Measurements from ENCODE around the gene OR10G7. TPM values are rescaled to one million over a fixed set of nuclear protein-coding genes. Genes with fewer than 3 reads are reported as not detected.

Gene OR10G7
- polyA plus RNA-seq, 1 donor (not counting 4 experiments of a cell fraction or from before 2014, with no cell fraction given): not detected

- no peak overlapping the region for H3K27ac ChIP-seq (ENCODE audit: control insufficient read depth, insufficient read depth, low read length)
- dilution Hi-C loops (cut with MboI; ENCODE audit: extremely low pct_ligation_motif_present, low sequenced_read_pairs): no loop called here
- H3K4me3 ChIP-seq (ENCODE audit: control insufficient read depth in 2 of 3, extremely low read depth in 1 of 3, insufficient read depth in 2 of 3, low read depth in 1 of 3, low read length in 3 of 3): no peak overlapping the region
- FAIRE-seq: no peak
- H3K9me3 ChIP-seq (ENCODE audit: control insufficient read depth, low read depth, low read length): no peaks in the 10 kb centered on the region
- no peak for DNase-seq (ENCODE audit: low read depth, low spot score)
- H3K4me1 ChIP-seq (ENCODE audit: control insufficient read depth, extremely low read depth, insufficient read depth, low read length): peaks cover 18% of the 10 kb centered on the region
- no peaks in the 10 kb centered on the region for H3K27me3 ChIP-seq (ENCODE audit: control insufficient read depth, extremely low read depth, insufficient read depth, low read length)
- no peaks in the 10 kb centered on the region for H4K20me1 ChIP-seq (ENCODE audit: control insufficient read depth, extremely low read depth, insufficient read depth, low read length)
- no peak overlapping the region for H3K4me2 ChIP-seq (ENCODE audit: control insufficient read depth, extremely low read depth, insufficient read depth, low read depth, low read length)
- H3K79me2 ChIP-seq (ENCODE audit: control insufficient read depth, insufficient read depth, low read length): no peaks in the 10 kb centered on the region
- TF ChIP-seq CTCF (optimal IDR thresholded peaks at IDR 0.05 in 1 of 3, IDR thresholded peaks at IDR 0.05 in 1 of 3, conservative IDR thresholded peaks at IDR 0.05 in 1 of 3; ENCODE audit: extremely low read depth in 1 of 3, insufficient read depth in 2 of 3, low read length in 3 of 3): no peak
- no peak for TF ChIP-seq EZH2 (IDR thresholded peaks at IDR 0.05; ENCODE audit: low read length)
- H3K9ac ChIP-seq (ENCODE audit: control insufficient read depth, extremely low read depth, insufficient read depth, low read length): no peak overlapping the region
- no peak overlapping the region for H2AFZ ChIP-seq (ENCODE audit: control insufficient read depth, low read length)
- H3K9me1 ChIP-seq (ENCODE audit: control insufficient read depth, extremely low read depth, insufficient read depth, low read length): no peaks in the 10 kb centered on the region
- no peaks in the 10 kb centered on the region for H3K36me3 ChIP-seq (ENCODE audit: control insufficient read depth in 2 of 2, extremely low read depth in 1 of 2, insufficient read depth in 2 of 2, low read length in 2 of 2)
Measured at GRCh38 chr11:124072147-124072546, 31.0 kb upstream of the OR10G7 start.

- Histone ChIP-seq H3K9ac (ENCODE audit: control insufficient read depth, extremely low read depth, insufficient read depth, low read length) (no peak overlapping the region), H3K4me3 (ENCODE audit: control insufficient read depth in 2 of 3, extremely low read depth in 1 of 3, insufficient read depth in 2 of 3, low read depth in 1 of 3, low read length in 3 of 3) (no peak overlapping the region), H3K27ac (ENCODE audit: control insufficient read depth, insufficient read depth, low read length) (no peak overlapping the region), H2AFZ (ENCODE audit: control insufficient read depth, low read length) (no peak overlapping the region), H3K9me3 (ENCODE audit: control insufficient read depth, low read depth, low read length) (no peaks in the 10 kb centered on the region), H3K4me1 (ENCODE audit: control insufficient read depth, extremely low read depth, insufficient read depth, low read length) (peaks cover 15% of the 10 kb centered on the region), H3K36me3 (ENCODE audit: control insufficient read depth in 2 of 2, extremely low read depth in 1 of 2, insufficient read depth in 2 of 2, low read length in 2 of 2) (no peaks in the 10 kb centered on the region), H3K27me3 (ENCODE audit: control insufficient read depth, extremely low read depth, insufficient read depth, low read length) (no peaks in the 10 kb centered on the region), H3K79me2 (ENCODE audit: control insufficient read depth, insufficient read depth, low read length) (no peaks in the 10 kb centered on the region), H3K9me1 (ENCODE audit: control insufficient read depth, extremely low read depth, insufficient read depth, low read length) (no peaks in the 10 kb centered on the region), H3K4me2 (ENCODE audit: control insufficient read depth, extremely low read depth, insufficient read depth, low read depth, low read length) (no peak overlapping the region), H4K20me1 (ENCODE audit: control insufficient read depth, extremely low read depth, insufficient read depth, low read length) (no peaks in the 10 kb centered on the region)
- dilution Hi-C loops (cut with MboI; ENCODE audit: extremely low pct_ligation_motif_present, low sequenced_read_pairs): no loop called here
- no peak for FAIRE-seq
- TF ChIP-seq EZH2 (IDR thresholded peaks at IDR 0.05; ENCODE audit: low read length): no peak
- no peak for TF ChIP-seq CTCF (optimal IDR thresholded peaks at IDR 0.05 in 1 of 3, IDR thresholded peaks at IDR 0.05 in 1 of 3, conservative IDR thresholded peaks at IDR 0.05 in 1 of 3; ENCODE audit: extremely low read depth in 1 of 3, insufficient read depth in 2 of 3, low read length in 3 of 3)
- DNase-seq (ENCODE audit: low read depth, low spot score): no peak
Measured at GRCh38 chr11:124071623-124071948, 30.5 kb upstream of the OR10G7 start.
